ENCODE data around the gene UBE2L3.
"Not testable (repeated sequence)": the region's sequence is repeated elsewhere in the genome, so short reads cannot be mapped to it uniquely, and the experiment has no call there.

UBE2L3 gene

GRCh38 chr22:21599053-21599893, 31.8 kb downstream of the UBE2L3 start:
- DNase-seq (ENCODE audit: low read depth in 2 of 3, low spot score in 1 of 3): no peak

GRCh38 chr22:21602579-21602978, 35.1 kb downstream of the UBE2L3 start:
- DNase-seq (ENCODE audit: low read depth in 2 of 3, low spot score in 1 of 3): no peak

GRCh38 chr22:21603973-21604372, 36.5 kb downstream of the UBE2L3 start:
- no peak for DNase-seq (ENCODE audit: low read depth in 2 of 3, low spot score in 1 of 3)

- no peak for DNase-seq (ENCODE audit: low read depth in 2 of 3, low spot score in 1 of 3)
Measured at GRCh38 chr22:21605887-21606564, 38.5 kb downstream of the UBE2L3 start.

GRCh38 chr22:21606775-21607174, 39.3 kb downstream of the UBE2L3 start:
- no peak for DNase-seq (ENCODE audit: low read depth in 2 of 3, low spot score in 1 of 3)

- DNase-seq (ENCODE audit: low read depth in 2 of 3, low spot score in 1 of 3): not testable (repeated sequence)
Measured at GRCh38 chr22:21609556-21610157, 42.1 kb downstream of the UBE2L3 start.

GRCh38 chr22:21611210-21611977, 43.9 kb downstream of the UBE2L3 start:
- no peak for DNase-seq (ENCODE audit: low read depth in 2 of 3, low spot score in 1 of 3)

- DNase-seq (ENCODE audit: low read depth in 2 of 3, low spot score in 1 of 3): no peak
Measured at GRCh38 chr22:21612858-21613257, 45.3 kb downstream of the UBE2L3 start.

- no peak for DNase-seq (ENCODE audit: low read depth in 2 of 3, low spot score in 1 of 3)
Measured at GRCh38 chr22:21613553-21614233, 46.2 kb downstream of the UBE2L3 start.

- no peak for DNase-seq (ENCODE audit: low read depth in 2 of 3, low spot score in 1 of 3)
Measured at GRCh38 chr22:21615731-21616130, 48.2 kb downstream of the UBE2L3 start.

GRCh38 chr22:21617337-21617736, 49.8 kb downstream of the UBE2L3 start:
- DNase-seq (ENCODE audit: low read depth in 2 of 3, low spot score in 1 of 3): not testable (repeated sequence)

- no peak for DNase-seq (ENCODE audit: low read depth in 2 of 3, low spot score in 1 of 3)
Measured at GRCh38 chr22:21621025-21621424, 53.5 kb downstream of the UBE2L3 start.

- no peak for DNase-seq (ENCODE audit: low read depth in 2 of 3, low spot score in 1 of 3)
Measured at GRCh38 chr22:21622011-21622918, 54.8 kb downstream of the UBE2L3 start.

GRCh38 chr22:21622919-21623647, 55.6 kb downstream of the UBE2L3 start:
- DNase-seq (ENCODE audit: low read depth in 2 of 3, low spot score in 1 of 3): no peak

GRCh38 chr22:21623648-21623970, 56.1 kb downstream of the UBE2L3 start:
- no peak for DNase-seq (ENCODE audit: low read depth in 2 of 3, low spot score in 1 of 3)

GRCh38 chr22:21624120-21624879, 56.8 kb downstream of the UBE2L3 start:
- peak in 1 of 3 donors; percentile 58 for DNase-seq (ENCODE audit: low read depth in 2 of 3, low spot score in 1 of 3)

GRCh38 chr22:21624880-21625791, 57.6 kb downstream of the UBE2L3 start:
- no peak for DNase-seq (ENCODE audit: low read depth in 2 of 3, low spot score in 1 of 3)

Measured in stimulated activated CD4-positive, alpha-beta T cell treated with anti-CD3 and anti-CD28 coated beads, Interleukin-12 subunit alpha, Interleukin-12 subunit beta, amount 100 ng/mL, for 48 hours (primary cell).